VCaP (cell line): ENCODE data around the gene GNB4.

Source experiments
- H3K27ac ChIP-seq: fragments of 450-650 bp; 2 replicates; pipeline ENCODE4 v1.5.1; 2017
- TF ChIP-seq, protein P1 (sequence below): fragments of 450-650 bp; conservative IDR thresholded peaks from 2 replicates; pipeline ENCODE4 v1.5.1; 2017; ENCODE audit warnings: mild to moderate bottlenecking, moderate library complexity

GNB4 gene

DNA sequence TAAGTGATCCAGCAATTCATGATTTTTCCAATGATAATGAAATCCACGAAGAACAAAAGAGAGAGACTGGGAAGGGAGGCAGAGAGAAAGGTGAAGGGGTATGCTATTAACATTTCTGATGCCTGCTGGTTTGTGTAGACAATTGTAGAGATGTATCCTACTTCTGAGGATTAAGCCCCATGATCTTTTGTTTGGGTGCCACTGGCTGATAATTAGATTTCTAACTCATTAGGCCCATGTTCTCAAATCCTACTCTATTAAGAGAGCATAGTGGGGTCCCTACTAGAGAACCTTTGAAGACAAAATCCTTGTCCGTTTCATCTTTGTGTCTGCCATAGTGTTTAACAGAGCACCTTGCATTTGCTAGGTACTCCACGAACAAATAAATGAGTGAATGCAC, 2.7 kb upstream of the GNB4 start:
- no peak overlapping the region for H3K27ac ChIP-seq
- TF ChIP-seq, protein P1, sequence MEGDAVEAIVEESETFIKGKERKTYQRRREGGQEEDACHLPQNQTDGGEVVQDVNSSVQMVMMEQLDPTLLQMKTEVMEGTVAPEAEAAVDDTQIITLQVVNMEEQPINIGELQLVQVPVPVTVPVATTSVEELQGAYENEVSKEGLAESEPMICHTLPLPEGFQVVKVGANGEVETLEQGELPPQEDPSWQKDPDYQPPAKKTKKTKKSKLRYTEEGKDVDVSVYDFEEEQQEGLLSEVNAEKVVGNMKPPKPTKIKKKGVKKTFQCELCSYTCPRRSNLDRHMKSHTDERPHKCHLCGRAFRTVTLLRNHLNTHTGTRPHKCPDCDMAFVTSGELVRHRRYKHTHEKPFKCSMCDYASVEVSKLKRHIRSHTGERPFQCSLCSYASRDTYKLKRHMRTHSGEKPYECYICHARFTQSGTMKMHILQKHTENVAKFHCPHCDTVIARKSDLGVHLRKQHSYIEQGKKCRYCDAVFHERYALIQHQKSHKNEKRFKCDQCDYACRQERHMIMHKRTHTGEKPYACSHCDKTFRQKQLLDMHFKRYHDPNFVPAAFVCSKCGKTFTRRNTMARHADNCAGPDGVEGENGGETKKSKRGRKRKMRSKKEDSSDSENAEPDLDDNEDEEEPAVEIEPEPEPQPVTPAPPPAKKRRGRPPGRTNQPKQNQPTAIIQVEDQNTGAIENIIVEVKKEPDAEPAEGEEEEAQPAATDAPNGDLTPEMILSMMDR: no peak

DNA sequence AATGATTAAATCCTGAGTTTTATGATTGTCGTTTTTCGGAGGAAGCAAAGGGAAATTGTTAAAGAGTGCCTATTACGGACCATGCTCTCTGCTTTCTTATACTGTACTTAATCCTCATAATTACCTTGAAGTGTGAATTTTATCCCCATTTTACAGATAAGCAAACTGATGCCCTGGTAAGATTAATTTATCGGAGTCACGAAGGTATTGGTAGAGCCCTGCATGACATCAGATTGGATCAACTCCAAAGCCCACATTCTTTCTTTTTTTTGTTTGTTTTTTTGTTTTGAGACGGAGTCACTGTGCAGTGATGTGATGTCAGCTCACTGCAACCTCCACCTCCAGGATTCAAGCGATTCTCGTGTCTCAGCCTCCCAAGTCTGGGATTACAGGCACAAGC, 1.6 kb upstream of the GNB4 start:
- H3K27ac ChIP-seq: no peak overlapping the region
- TF ChIP-seq, protein P1: no peak

DNA sequence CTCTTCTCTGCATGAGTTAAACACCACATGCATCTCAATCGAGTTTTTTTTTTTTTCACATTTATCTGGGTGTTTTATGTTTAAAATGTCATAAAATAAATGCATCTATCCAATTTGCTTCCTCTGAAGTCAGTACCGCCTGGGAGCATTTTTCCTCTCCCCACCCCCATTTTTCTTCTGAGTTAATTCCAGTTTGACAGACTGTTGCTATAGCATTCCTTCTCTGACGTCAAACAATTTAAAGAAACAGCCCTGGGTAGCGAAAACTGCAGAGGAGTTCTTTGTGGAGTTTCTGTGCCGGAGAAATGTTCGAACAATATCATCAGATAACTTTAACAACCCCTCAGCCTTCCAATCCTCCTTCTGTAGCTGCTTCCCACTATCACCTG, 900 bp upstream of the GNB4 start:
- TF ChIP-seq, protein P1: no peak
- H3K27ac ChIP-seq: no peak overlapping the region

DNA sequence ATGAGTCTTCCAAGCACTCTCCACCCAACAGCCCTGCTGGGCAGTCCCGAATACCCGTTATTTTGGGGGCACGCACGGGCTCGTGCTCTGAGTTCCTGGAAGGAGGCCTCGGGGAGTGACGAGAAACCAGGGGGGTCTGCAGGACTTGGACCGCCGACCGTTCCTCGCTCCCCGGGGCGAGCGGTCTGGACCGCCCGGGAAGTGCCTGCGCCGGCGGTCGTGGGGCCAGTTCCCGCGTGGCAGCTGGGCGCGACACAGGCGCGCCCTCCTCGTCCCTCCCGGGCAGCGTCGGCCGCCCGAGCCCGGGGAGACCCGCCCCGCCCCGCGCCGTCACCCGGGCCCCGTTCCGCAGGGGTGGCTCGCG, 387 bp downstream of the GNB4 start:
- peak overlapping the region; percentile 40; the same call in 1 of the 2 replicates for H3K27ac ChIP-seq
- TF ChIP-seq, protein P1: no peak

DNA sequence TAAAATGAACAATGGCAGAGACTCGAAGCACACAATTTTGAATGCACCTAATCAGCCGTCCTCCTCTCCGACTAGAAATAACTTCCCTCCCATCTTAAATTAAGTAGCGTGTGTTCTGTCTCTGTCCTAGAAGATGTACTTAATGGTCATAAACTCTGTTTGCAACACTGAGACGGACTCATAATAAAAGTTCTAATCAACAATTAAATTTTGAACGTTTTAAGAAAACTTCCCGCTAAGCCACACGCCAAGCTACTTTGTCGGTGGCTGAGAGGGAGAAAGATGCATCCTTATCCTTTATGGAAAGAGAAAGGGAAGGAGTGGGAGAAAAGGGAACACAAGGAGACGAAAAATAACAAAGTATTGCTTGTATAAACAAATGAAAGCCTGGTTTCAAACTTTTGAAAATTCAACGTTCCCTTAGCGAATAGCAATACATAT, 989 bp downstream of the GNB4 start:
- no peak overlapping the region for H3K27ac ChIP-seq
- TF ChIP-seq, protein P1: no peak

DNA sequence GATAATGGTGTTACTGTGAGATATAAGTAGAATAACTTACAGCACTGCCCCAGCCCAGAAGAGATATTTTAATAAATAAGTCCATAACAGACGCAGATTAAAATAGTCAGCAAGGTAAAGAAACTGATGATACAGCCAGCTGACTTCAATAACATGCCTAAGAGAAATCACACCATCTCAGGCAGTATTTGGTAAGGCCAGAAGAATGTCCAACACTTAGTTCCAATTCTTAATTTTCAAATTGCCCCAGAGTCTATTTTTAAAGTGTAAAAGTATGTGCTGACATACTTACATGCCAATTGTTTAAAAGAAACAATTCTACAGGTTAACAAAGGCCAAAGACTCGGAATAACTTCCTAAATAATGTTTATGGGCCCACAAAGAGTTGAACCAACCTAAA, 1.6 kb downstream of the GNB4 start:
- TF ChIP-seq, protein P1: no peak
- H3K27ac ChIP-seq: no peak overlapping the region

DNA sequence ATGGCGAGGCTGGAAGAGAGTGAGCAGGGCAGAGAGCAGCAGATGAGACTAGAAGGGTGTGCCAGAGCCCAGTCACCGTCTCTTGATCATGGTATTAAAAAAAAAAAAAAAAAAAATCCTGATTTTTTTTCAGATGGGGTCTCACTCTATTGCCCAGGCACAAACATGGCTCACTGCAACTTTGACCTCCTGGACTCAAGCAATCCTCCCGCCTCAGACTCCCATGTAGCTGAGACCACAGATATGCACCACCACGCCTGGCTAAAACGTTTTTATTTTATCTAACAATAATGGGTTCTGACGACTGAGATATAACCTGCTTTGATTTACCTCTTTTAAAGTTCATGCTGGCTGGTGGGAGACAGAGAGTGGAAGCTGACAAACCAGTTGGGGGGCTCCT, 4.0 kb downstream of the GNB4 start:
- no peak overlapping the region for H3K27ac ChIP-seq

More for the DNA sequence above, 4.0 kb downstream of the GNB4 start:
- TF ChIP-seq, protein P1: no peak
